ENCODE results near the gene ERCC8.
"Not testable (repeated sequence)": the region's sequence is repeated elsewhere in the genome, so short reads cannot be mapped to it uniquely, and the experiment has no call there.

The ERCC8 gene

GRCh38 chr5:60916646-60917045, 28.2 kb downstream of the ERCC8 start:
- DNase-seq (ENCODE audit: low spot score): no peak

GRCh38 chr5:60903356-60903755, 41.5 kb downstream of the ERCC8 start:
- DNase-seq (ENCODE audit: low spot score): no peak

- DNase-seq (ENCODE audit: low spot score): no peak
Measured at GRCh38 chr5:60896991-60897390, 47.9 kb downstream of the ERCC8 start.

- no peak for DNase-seq (ENCODE audit: low spot score)
Measured at GRCh38 chr5:60893521-60893920, 51.3 kb downstream of the ERCC8 start.

- no peak for DNase-seq (ENCODE audit: low spot score)
Measured at GRCh38 chr5:60891667-60892066, 53.2 kb downstream of the ERCC8 start.

GRCh38 chr5:60888359-60889061, 56.4 kb downstream of the ERCC8 start:
- DNase-seq (ENCODE audit: low spot score): no peak

GRCh38 chr5:60887746-60888145, 57.1 kb downstream of the ERCC8 start:
- DNase-seq (ENCODE audit: low spot score): no peak

- DNase-seq (ENCODE audit: low spot score): no peak
Measured at GRCh38 chr5:60887096-60887495, 57.8 kb downstream of the ERCC8 start.

- no peak for DNase-seq (ENCODE audit: low spot score)
Measured at GRCh38 chr5:60886158-60886557, 58.7 kb downstream of the ERCC8 start.

- DNase-seq (ENCODE audit: low spot score): no peak
Measured at GRCh38 chr5:60883229-60883628, 61.6 kb downstream of the ERCC8 start.

- no peak for DNase-seq (ENCODE audit: low spot score)
Measured at GRCh38 chr5:60872892-60873291, 72.0 kb downstream of the ERCC8 start.

GRCh38 chr5:60870857-60871256, 74.0 kb downstream of the ERCC8 start:
- no peak for DNase-seq (ENCODE audit: low spot score)

- DNase-seq (ENCODE audit: low spot score): not testable (repeated sequence)
Measured at GRCh38 chr5:60860572-60860971, 84.3 kb downstream of the ERCC8 start.

- DNase-seq (ENCODE audit: low spot score): no peak
Measured at GRCh38 chr5:60856066-60856465, 88.8 kb downstream of the ERCC8 start.

- no peak for DNase-seq (ENCODE audit: low spot score)
Measured at GRCh38 chr5:60852940-60853339, 91.9 kb downstream of the ERCC8 start.

GRCh38 chr5:60852317-60852716, 92.6 kb downstream of the ERCC8 start:
- DNase-seq (ENCODE audit: low spot score): no peak

GRCh38 chr5:60851626-60852025, 93.2 kb downstream of the ERCC8 start:
- DNase-seq (ENCODE audit: low spot score): no peak

GRCh38 chr5:60846298-60846697, 98.6 kb downstream of the ERCC8 start:
- no peak for DNase-seq (ENCODE audit: low spot score)

GRCh38 chr5:60843936-60844905, 100.6 kb downstream of the ERCC8 start, which contains the start of gene ELOVL7:
TSS of gene ELOVL7 (minus strand) at chr5:60844269. CDS start at chr5:60787397, 56,872 bp downstream.
- DNase-seq (ENCODE audit: low spot score): peak; percentile 88

GRCh38 chr5:60843386-60843935, 101.4 kb downstream of the ERCC8 start:
- DNase-seq (ENCODE audit: low spot score): peak; percentile 62

GRCh38 chr5:60842871-60843385, 101.9 kb downstream of the ERCC8 start:
- peak; percentile 50 for DNase-seq (ENCODE audit: low spot score)

GRCh38 chr5:60841361-60841760, 103.5 kb downstream of the ERCC8 start:
- DNase-seq (ENCODE audit: low spot score): no peak
